Fibroblast of pulmonary artery (primary cell): Measurements from ENCODE around the gene MACROD2.

ENCODE experiments used
- DNase-seq: peaks from one replicate; pipeline ENCODE4 v3.0.0-alpha.2; 2010; ENCODE audit warnings: low read depth
- H3K4me3 ChIP-seq: replicated peaks from 2 replicates; pipeline ENCODE4 v1.5.1; 2011; ENCODE audit warnings: low read depth, mild to moderate bottlenecking, control low read depth, low read length, moderate library complexity
- CTCF ChIP-seq: IDR thresholded peaks from 2 replicates; pipeline ENCODE4 v1.5.1; 2011; ENCODE audit warnings: mild to moderate bottlenecking, control low read depth, low read length, inconsistent platforms; ENCODE audit errors: missing control alignments

Gene MACROD2

GRCh38 chr20:14569641-14570040 lies 574.3 kb downstream of the MACROD2 start:
- no peak for TF ChIP-seq CTCF
- no peak for DNase-seq
- H3K4me3 ChIP-seq: no peak overlapping the region

- peak; percentile 13 for DNase-seq
- no peak for TF ChIP-seq CTCF
- H3K4me3 ChIP-seq: no peak overlapping the region
These were observed 575.5 kb downstream of the MACROD2 start for GRCh38 chr20:14570811-14571210.

- no peak for DNase-seq
- no peak overlapping the region for H3K4me3 ChIP-seq
- no peak for TF ChIP-seq CTCF
These were observed 578.4 kb downstream of the MACROD2 start for GRCh38 chr20:14573676-14574075.

- no peak overlapping the region for H3K4me3 ChIP-seq
- no peak for DNase-seq
- no peak for TF ChIP-seq CTCF
These were observed 581.0 kb downstream of the MACROD2 start for GRCh38 chr20:14576196-14576877.

GRCh38 chr20:14580418-14581074 lies 585.2 kb downstream of the MACROD2 start:
- no peak for DNase-seq
- no peak for TF ChIP-seq CTCF
- no peak overlapping the region for H3K4me3 ChIP-seq

GRCh38 chr20:14581731-14582130 lies 586.4 kb downstream of the MACROD2 start:
- no peak for TF ChIP-seq CTCF
- DNase-seq: no peak
- H3K4me3 ChIP-seq: no peak overlapping the region

- no peak overlapping the region for H3K4me3 ChIP-seq
- DNase-seq: no peak
- TF ChIP-seq CTCF: no peak
These were observed 587.5 kb downstream of the MACROD2 start for GRCh38 chr20:14582855-14583254.
